GM23338 (cell line): ENCODE data around the gene MTHFSD. TPM values are rescaled to one million over a fixed set of nuclear protein-coding genes. Genes with fewer than 3 reads are reported as not detected.

Source experiments
- ATAC-seq: fragments of 200-7000 bp; cut with Tn5 transposase; 3 replicates; pipeline ENCODE4 v1.9.1; 2020
- DNase-seq: peaks from one replicate; pipeline ENCODE4 v3.0.0-alpha.2; 2015; ENCODE audit warnings: low spot score
- H2AFZ ChIP-seq: fragments of 200-600 bp; sonication (generic); 2 replicates; pipeline ENCODE4 v1.8.0; 2016; ENCODE audit warnings: antibody characterized with exemption, mild to moderate bottlenecking, moderate library complexity
- H3F3A ChIP-seq: fragments of 200-600 bp; sonication (generic); replicated peaks from 2 replicates; pipeline ENCODE4 v1.8.0; 2017; ENCODE audit warnings: antibody characterized with exemption, mixed run types, low read depth
- H3K27ac ChIP-seq: fragments of 200-600 bp; sonication (generic); 2 replicates; pipeline ENCODE4 v1.6.1; 2016; ENCODE audit warnings: low read depth
- H3K27me3 ChIP-seq: fragments of 200-600 bp; sonication (generic); 2 replicates; pipeline ENCODE4 v1.8.0; 2016; ENCODE audit warnings: mild to moderate bottlenecking, mixed run types, moderate library complexity; ENCODE audit not compliant: insufficient read depth
- H3K36me3 ChIP-seq: fragments of 200-600 bp; sonication (generic); 2 replicates; pipeline ENCODE4 v1.8.0; 2016; ENCODE audit warnings: mild to moderate bottlenecking; ENCODE audit not compliant: insufficient read depth
- H3K4me1 ChIP-seq: fragments of 200-600 bp; sonication (generic); 2 replicates; pipeline ENCODE4 v1.8.0; 2016; ENCODE audit warnings: mild to moderate bottlenecking, moderate library complexity; ENCODE audit not compliant: insufficient read depth
- H3K4me2 ChIP-seq: fragments of 200-600 bp; sonication (generic); 2 replicates; pipeline ENCODE4 v1.7.1; 2017; ENCODE audit warnings: mixed run types
- H3K4me3 ChIP-seq: fragments of 200-600 bp; sonication (generic); 2 replicates; pipeline ENCODE4 v1.6.1; 2016; ENCODE audit warnings: mixed run types
- H3K79me2 ChIP-seq: fragments of 200-600 bp; sonication (generic); replicated peaks from 2 replicates; pipeline ENCODE4 v1.8.0; 2017; ENCODE audit warnings: mild to moderate bottlenecking; ENCODE audit not compliant: insufficient read depth
- H3K9me2 ChIP-seq: fragments of 200-600 bp; sonication (generic); 2 replicates; pipeline ENCODE4 v1.8.0; 2017; ENCODE audit not compliant: insufficient read depth
- H4K20me1 ChIP-seq: fragments of 200-600 bp; sonication (generic); replicated peaks from 2 replicates; pipeline ENCODE4 v1.8.0; 2017; ENCODE audit warnings: mild to moderate bottlenecking; ENCODE audit not compliant: insufficient read depth
- H3K27ac Mint-ChIP-seq: 2 replicates; pipeline ENCODE4 v1.8.0; 2020; ENCODE audit warnings: inconsistent platforms, mild to moderate bottlenecking, moderate library complexity, mixed read lengths
- H3K27me3 Mint-ChIP-seq: 3 replicates; pipeline ENCODE4 v1.8.0; 2022; ENCODE audit warnings: low read depth, mild to moderate bottlenecking, moderate library complexity, mixed read lengths, inconsistent platforms; ENCODE audit not compliant: insufficient read depth, poor library complexity
- H3K36me3 Mint-ChIP-seq: 3 replicates; pipeline ENCODE4 v1.8.0; 2021; ENCODE audit warnings: low read depth, mild to moderate bottlenecking, inconsistent platforms, moderate library complexity, mixed read lengths
- H3K4me1 Mint-ChIP-seq: 3 replicates; pipeline ENCODE4 v1.8.0; 2020; ENCODE audit warnings: mild to moderate bottlenecking, inconsistent platforms, mixed read lengths
- H3K4me3 Mint-ChIP-seq: 3 replicates; pipeline ENCODE4 v1.8.0; 2021; ENCODE audit warnings: moderate library complexity, mild to moderate bottlenecking, inconsistent platforms, mixed read lengths
- H3K9me3 Mint-ChIP-seq: 3 replicates; pipeline ENCODE4 v1.8.0; 2020; ENCODE audit warnings: moderate library complexity, mild to moderate bottlenecking, inconsistent platforms, mixed read lengths
- CREB1 ChIP-seq: fragments of 250-450 bp; sonication (Bioruptor Pico); IDR thresholded peaks from 2 replicates; pipeline ENCODE4 v1.5.0; 2020; ENCODE audit warnings: low read depth, mild to moderate bottlenecking, moderate library complexity
- ETS1 ChIP-seq: IDR thresholded peaks from 2 replicates; pipeline ENCODE4 v1.6.1; 2016; ENCODE audit warnings: antibody characterized with exemption
- EZH2 ChIP-seq: fragments of 200-600 bp; sonication (generic); IDR thresholded peaks from one replicate; pipeline ENCODE4 v1.8.0; 2017; ENCODE audit warnings: antibody characterized with exemption, mild to moderate bottlenecking, low read depth; ENCODE audit not compliant: unreplicated experiment
- ZNF114 ChIP-seq: fragments of 250-450 bp; sonication (Bioruptor Pico); IDR thresholded peaks from 2 replicates; pipeline ENCODE4 v1.5.0; 2020; ENCODE audit warnings: mild to moderate bottlenecking, moderate library complexity
- ZNF462 ChIP-seq: fragments of 250-450 bp; sonication (Bioruptor Pico); IDR thresholded peaks from 2 replicates; pipeline ENCODE4 v1.5.0; 2020; ENCODE audit warnings: mild to moderate bottlenecking, moderate library complexity
- polyA plus RNA-seq: library from polyadenylated mRNA; unstranded; fragments of >200 nt; fragmentation: Nextera tagmentation; extraction: Ambion mirVana; gene quantifications from 2 replicates; pipeline ENCODE4 v1.2.1, GENCODE V29; 2016
- total RNA-seq: library from RNA; depleted of rRNA; stranded (reverse); fragments of >200 nt; shearing (Covaris generic); gene quantifications from 2 replicates; pipeline ENCODE4 v1.2.3, GENCODE V29; 2014

The MTHFSD gene
- total and polyA plus RNA-seq, 2 experiments from 2014 or later: 7.2 to 8.1 TPM

- peak; percentile 12; the same call in 2 of the 3 replicates for ATAC-seq
- H3K27ac Mint-ChIP-seq: peak overlapping the region; percentile 97
These were observed 477 bp downstream of the MTHFSD start for GRCh38 chr16:86554599-86554916.

More at GRCh38 chr16:86554599-86554916, 477 bp downstream of the MTHFSD start:
- Mint-ChIP-seq H3K9me3 (peaks cover 5% of the 10 kb centered on the region; the same call in 1 of the 3 replicates), H3K4me1 (peaks cover 6% of the 10 kb centered on the region), H3K27me3 (peaks cover 12% of the 10 kb centered on the region), H3K36me3 (peaks cover 6% of the 10 kb centered on the region; the same call in 2 of the 3 replicates), H3K4me3 (peak overlapping the region; percentile 94)
- H3K4me2 ChIP-seq: peak overlapping the region; percentile 87
- H3K79me2 ChIP-seq: no peaks in the 10 kb centered on the region
- peaks cover 4% of the 10 kb centered on the region; the same call in 1 of the 2 replicates for H3K36me3 ChIP-seq
- peaks cover 2% of the 10 kb centered on the region; the same call in 1 of the 2 replicates for H3K9me2 ChIP-seq
- no peaks in the 10 kb centered on the region for H3K4me1 ChIP-seq
- no peak for DNase-seq
- H4K20me1 ChIP-seq: no peaks in the 10 kb centered on the region
- H2AFZ ChIP-seq: peak overlapping the region; percentile 93; the same call in 1 of the 2 replicates
- TF ChIP-seq EZH2 (no peak), ZNF462 (CRISPR knock-in tag) (no peak), ZNF114 (CRISPR knock-in tag) (no peak), CREB1 (no peak), ETS1 (no peak)
- no peaks in the 10 kb centered on the region for H3K27me3 ChIP-seq
- peak overlapping the region; percentile 50; the same call in 1 of the 2 replicates for H3K27ac ChIP-seq
- no peaks in the 10 kb centered on the region for H3F3A ChIP-seq
- peak overlapping the region; percentile 88 for H3K4me3 ChIP-seq
